IMR-90 (cell line): ENCODE data around the gene HLA-DMB. TPM values are rescaled to one million over a fixed set of nuclear protein-coding genes. Genes with fewer than 3 reads are reported as not detected.
A peak's percentile ranks its signal among the peaks of the same experiment; 100 is the strongest.

Experiments
- ATAC-seq: fragments of 200-7000 bp; cut with Tn5 transposase; 2 replicates; pipeline ENCODE4 v1.9.1; 2020; ENCODE audit warnings: low read depth, mild to moderate bottlenecking, moderate library complexity
- BruUV-seq: library from RNA; stranded (reverse); fragments of 400-500 nt; replicated peaks from 2 replicates; lab custom pipeline; 2021; lab: Mats Ljungman, UMichigan
- CTCF ChIA-PET: fragments of 300-600 bp; formaldehyde crosslinking; extraction: SDS; loops from one replicate; lab custom pipeline; 2021; ENCODE audit warnings: antibody characterized with exemption; lab: Yijun Ruan, JAX
- POLR2A ChIA-PET: fragments of 300-600 bp; sonication (Branson Sonifier 250); formaldehyde crosslinking; loops from one replicate; lab custom pipeline; 2022; ENCODE audit warnings: antibody characterized with exemption; ENCODE audit not compliant: unreplicated experiment; lab: Charles Lee
- DNase-seq: peaks from one replicate; pipeline ENCODE4 v3.0.0; 2013
- H2AFZ ChIP-seq: replicated peaks from 2 replicates; pipeline ENCODE3; 2013; ENCODE audit warnings: low read length, mild to moderate bottlenecking; ENCODE audit not compliant: poor library complexity
- H2AK5ac ChIP-seq: 2 replicates; pipeline ENCODE4 v1.6.1; 2013; ENCODE audit warnings: low read depth, low read length, inconsistent platforms
- H2AK9ac ChIP-seq: replicated peaks from 2 replicates; pipeline ENCODE3; 2013; ENCODE audit warnings: mild to moderate bottlenecking, low read depth, low read length, moderate library complexity; ENCODE audit not compliant: poor library complexity
- H2BK120ac ChIP-seq: 2 replicates; pipeline ENCODE4 v1.6.1; 2013; ENCODE audit warnings: low read depth, low read length, inconsistent platforms
- H2BK15ac ChIP-seq: 3 replicates; pipeline ENCODE4 v1.6.1; 2013; ENCODE audit warnings: low read depth, low read length, inconsistent platforms
- H2BK20ac ChIP-seq: 2 replicates; pipeline ENCODE4 v1.6.1; 2013; ENCODE audit warnings: low read depth, mild to moderate bottlenecking, inconsistent platforms, low read length, moderate library complexity
- H2BK5ac ChIP-seq: 2 replicates; pipeline ENCODE4 v1.6.1; 2013; ENCODE audit warnings: mild to moderate bottlenecking, low read depth, low read length, inconsistent platforms; ENCODE audit not compliant: poor library complexity, severe bottlenecking
- H3K14ac ChIP-seq: replicated peaks from 2 replicates; pipeline ENCODE4 v1.6.1; 2013; ENCODE audit warnings: low read depth, low read length, inconsistent platforms
- H3K18ac ChIP-seq: 2 replicates; pipeline ENCODE4 v1.6.1; 2013; ENCODE audit warnings: low read depth, low read length, control low read depth
- H3K23ac ChIP-seq: 2 replicates; pipeline ENCODE4 v1.6.1; 2013; ENCODE audit warnings: low read depth, low read length, inconsistent platforms
- H3K27ac ChIP-seq: 2 replicates; pipeline ENCODE4 v1.5.1; 2013; ENCODE audit warnings: mild to moderate bottlenecking, control low read depth, low read length; ENCODE audit not compliant: insufficient read depth
- H3K27me3 ChIP-seq: 2 replicates; pipeline ENCODE4 v1.6.1; 2013; ENCODE audit warnings: low read length; ENCODE audit not compliant: control insufficient read depth, insufficient read depth
- H3K36me3 ChIP-seq: 2 replicates; pipeline ENCODE4 v1.6.1; 2013; ENCODE audit warnings: low read length, mixed read lengths; ENCODE audit not compliant: control insufficient read depth, insufficient read depth
- H3K4ac ChIP-seq: 2 replicates; pipeline ENCODE4 v1.6.1; 2013; ENCODE audit warnings: low read depth, low read length, inconsistent platforms
- H3K4me1 ChIP-seq: 2 replicates; pipeline ENCODE4 v1.6.1; 2013; ENCODE audit warnings: low read length, mixed read lengths; ENCODE audit not compliant: control insufficient read depth, insufficient read depth
- H3K4me2 ChIP-seq: 2 replicates; pipeline ENCODE4 v1.6.1; 2013; ENCODE audit warnings: low read depth, mild to moderate bottlenecking, control low read depth, low read length, moderate library complexity
- H3K4me3 ChIP-seq: 2 replicates; pipeline ENCODE4 v1.5.1; 2013; ENCODE audit warnings: low read depth, mild to moderate bottlenecking, control low read depth, low read length, moderate library complexity; ENCODE audit not compliant: insufficient read depth
- H3K56ac ChIP-seq: 2 replicates; pipeline ENCODE4 v1.6.1; 2013; ENCODE audit warnings: low read length, inconsistent platforms; ENCODE audit not compliant: insufficient read depth; ENCODE audit errors: extremely low read depth
- H3K79me1 ChIP-seq, 2 experiments: 2 replicates each; pipeline ENCODE4 v1.6.1; 2013; ENCODE audit warnings: low read length in 2 of 2, inconsistent platforms in 1 of 2, low read depth in 1 of 2
- H3K9ac ChIP-seq: 2 replicates; pipeline ENCODE4 v1.6.1; 2013; ENCODE audit warnings: low read depth, low read length, control low read depth
- H3K9me1 ChIP-seq: 2 replicates; pipeline ENCODE4 v1.6.1; 2013; ENCODE audit warnings: low read length, inconsistent platforms; ENCODE audit not compliant: insufficient read depth
- H3K9me3 ChIP-seq: 2 replicates; pipeline ENCODE4 v1.6.1; 2013; ENCODE audit warnings: low read length; ENCODE audit not compliant: control insufficient read depth, insufficient read depth
- H4K20me1 ChIP-seq: 2 replicates; pipeline ENCODE4 v1.6.1; 2013; ENCODE audit warnings: low read length, inconsistent platforms; ENCODE audit not compliant: insufficient read depth
- H4K5ac ChIP-seq: 2 replicates; pipeline ENCODE4 v1.6.1; 2013; ENCODE audit warnings: mild to moderate bottlenecking, low read depth, low read length, control low read depth
- H4K8ac ChIP-seq, 2 experiments: 2 replicates each; pipeline ENCODE4 v1.6.1; 2013; ENCODE audit warnings: low read depth in 2 of 2, low read length in 2 of 2, control low read depth in 1 of 2, inconsistent platforms in 1 of 2
- H4K91ac ChIP-seq: 2 replicates; pipeline ENCODE4 v1.6.1; 2013; ENCODE audit warnings: low read depth, low read length, inconsistent platforms; ENCODE audit not compliant: insufficient read depth
- RCOR1 ChIP-seq: IDR thresholded peaks from 2 replicates; pipeline ENCODE4 v1.6.1; 2012; ENCODE audit warnings: mild to moderate bottlenecking, low read length, improper control_type of control experiment; ENCODE audit not compliant: insufficient replicate concordance
- WGBS, 2 experiments: methylation state at CpG; one replicate each; pipeline versions ENCODE4 v1.1.5 to v1.1.7; 2013; ENCODE audit warnings: missing lambda C conversion rate in 2 of 2; ENCODE audit not compliant: insufficient read length in 1 of 2; ENCODE audit errors: extremely low coverage in 2 of 2; 5-methylcytosine and 5-hydroxymethylcytosine counted together
- dilution Hi-C: fragments of 300-500 bp; cut with HindIII; formaldehyde crosslinking; loops from one replicate; pipeline ENCODE4 v1.14.3; 2018; ENCODE audit warnings: low sequenced_read_pairs; ENCODE audit not compliant: unreplicated experiment
- in situ Hi-C: fragments of 300-500 bp; cut with MboI; formaldehyde crosslinking; loops from 3 replicates; pipeline ENCODE4 v1.14.3; 2019; ENCODE audit warnings: low sequenced_read_pairs, inconsistent platforms, mixed read lengths
- intact Hi-C: fragments of 100-400 bp; cut with micrococcal nuclease; formaldehyde crosslinking; loops from 2 replicates; pipeline ENCODE4 v1.10.0; 2022
- polyA plus RNA-seq, 3 experiments: library from polyadenylated mRNA; depleted of rRNA; stranded (reverse); fragments of >200 nt; gene quantifications; 2 replicates each; pipeline ENCODE4 v1.2.3, GENCODE V29; 2012; ENCODE audit warnings: low replicate concordance in 1 of 3
- total RNA-seq: library from RNA; depleted of rRNA; stranded (reverse); fragments of >200 nt; gene quantifications from 2 replicates; pipeline ENCODE4 v1.2.3, GENCODE V29; 2012
- TF ChIP-seq, protein P1 (sequence below): fragments of 150-350 bp; IDR thresholded peaks from 2 replicates; pipeline ENCODE4 v1.6.1; 2017; ENCODE audit warnings: mild to moderate bottlenecking, antibody characterized with exemption, low read length, low read depth

The HLA-DMB gene
- total and polyA plus RNA-seq, 2 of the 4 experiments (the other 2 are of a cell fraction), result 0.18 to 0.19 TPM

- dilution Hi-C loops, result no loop called here
- H3K23ac ChIP-seq, result peak overlapping the region; percentile 83
- peak overlapping the region; percentile 58 for H2BK5ac ChIP-seq
- H3K14ac ChIP-seq, result peak overlapping the region; percentile 81
- intact Hi-C loops, result loop anchor here (2.0 kb wide), 1 partner anchor 74 kb away; the partner anchor contains the start of gene BRD2
- ATAC-seq (peak; percentile 28), DNase-seq (no peak)
- no peaks in the 10 kb centered on the region for H3K9me3 ChIP-seq
- peak overlapping the region; percentile 81 for H3K4ac ChIP-seq
- peak overlapping the region; percentile 76 for H3K27ac ChIP-seq
- H3K56ac ChIP-seq, result peak overlapping the region; percentile 83
- TF ChIP-seq, protein P1, sequence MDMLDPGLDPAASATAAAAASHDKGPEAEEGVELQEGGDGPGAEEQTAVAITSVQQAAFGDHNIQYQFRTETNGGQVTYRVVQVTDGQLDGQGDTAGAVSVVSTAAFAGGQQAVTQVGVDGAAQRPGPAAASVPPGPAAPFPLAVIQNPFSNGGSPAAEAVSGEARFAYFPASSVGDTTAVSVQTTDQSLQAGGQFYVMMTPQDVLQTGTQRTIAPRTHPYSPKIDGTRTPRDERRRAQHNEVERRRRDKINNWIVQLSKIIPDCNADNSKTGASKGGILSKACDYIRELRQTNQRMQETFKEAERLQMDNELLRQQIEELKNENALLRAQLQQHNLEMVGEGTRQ, result no peak
- no peak for TF ChIP-seq RCOR1
- peaks cover 31 to 35% of the 10 kb centered on the region in 2 experiments for H3K79me1 ChIP-seq
- no peaks in the 10 kb centered on the region for H3K27me3 ChIP-seq
- H4K20me1 ChIP-seq, result no peaks in the 10 kb centered on the region
- POLR2A ChIA-PET, result interaction anchor here (1.9 kb wide), 1 partner anchor 77 kb away, joined by 10 read pairs; no protein-coding TSS in a partner anchor
- peak overlapping the region; percentile 97 for H2AFZ ChIP-seq
- H3K4me1 ChIP-seq, result peaks cover 2% of the 10 kb centered on the region; the same call in 1 of the 2 replicates
- no peak overlapping the region for H3K18ac ChIP-seq
- no peak overlapping the region for H2BK15ac ChIP-seq
- peaks cover 13% of the 10 kb centered on the region; the same call in 1 of the 2 replicates for H3K9me1 ChIP-seq
- peak overlapping the region; percentile 89 for H2AK9ac ChIP-seq
- no peak overlapping the region for H2BK20ac ChIP-seq
- H3K36me3 ChIP-seq, result peaks cover 1% of the 10 kb centered on the region; the same call in 1 of the 2 replicates
- BruUV-seq, result no TSS peak
- H2AK5ac ChIP-seq, result no peak overlapping the region
- CTCF ChIA-PET, result interaction anchor here (1.0 to 2.1 kb wide), 5 partner anchors 20 to 89 kb away, joined by 3 to 6 read pairs (median 4); no protein-coding TSS in a partner anchor
- H3K4me3 ChIP-seq, result peak overlapping the region; percentile 84
- peak overlapping the region; percentile 82 for H3K9ac ChIP-seq
- peak overlapping the region; percentile 73 for H3K4me2 ChIP-seq
- peak overlapping the region; percentile 44; the same call in 1 of the 2 replicates for H2BK120ac ChIP-seq
- H4K5ac ChIP-seq, result no peak overlapping the region
- no CpG with 5 or more reads among the region's 8 CpGs for WGBS, 2 experiments
- peak overlapping the region; percentile 71 for H4K91ac ChIP-seq
- in situ Hi-C loops, result no loop called here
- peak overlapping the region; percentile 22 to 58 for H4K8ac ChIP-seq
Measured at GRCh38 chr6:32895006-32895345, 45.9 kb downstream of the HLA-DMB start.
